GM19351 (cell line): ENCODE data around the gene FTO.

Experiments used
- ATAC-seq: cut with Tn5 transposase; IDR thresholded peaks from one replicate; pipeline ENCODE4 v1.9.1; 2021; ENCODE audit warnings: mild to moderate bottlenecking, moderate library complexity; ENCODE audit not compliant: unreplicated experiment

Gene FTO

DNA sequence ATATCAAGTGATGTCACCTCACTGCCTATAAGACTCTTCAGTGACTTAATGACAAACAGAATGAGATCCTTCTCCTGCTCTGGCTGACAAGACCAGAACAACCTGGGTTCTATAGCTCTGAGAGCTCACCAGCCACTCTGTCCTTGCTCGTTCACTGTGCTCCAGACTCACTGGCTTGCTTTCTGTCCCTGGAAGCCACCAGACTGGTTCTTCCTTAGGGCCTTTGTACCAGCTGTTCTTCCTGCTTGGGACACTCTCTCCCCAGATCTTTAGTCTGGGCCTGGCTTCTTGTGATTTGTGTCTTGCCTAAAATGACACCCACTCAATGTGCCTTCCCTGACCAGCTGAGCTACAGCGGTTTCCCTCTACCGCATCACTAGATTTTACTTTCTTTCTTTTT is 76.1 kb downstream of the FTO start:
- ATAC-seq = no peak

DNA sequence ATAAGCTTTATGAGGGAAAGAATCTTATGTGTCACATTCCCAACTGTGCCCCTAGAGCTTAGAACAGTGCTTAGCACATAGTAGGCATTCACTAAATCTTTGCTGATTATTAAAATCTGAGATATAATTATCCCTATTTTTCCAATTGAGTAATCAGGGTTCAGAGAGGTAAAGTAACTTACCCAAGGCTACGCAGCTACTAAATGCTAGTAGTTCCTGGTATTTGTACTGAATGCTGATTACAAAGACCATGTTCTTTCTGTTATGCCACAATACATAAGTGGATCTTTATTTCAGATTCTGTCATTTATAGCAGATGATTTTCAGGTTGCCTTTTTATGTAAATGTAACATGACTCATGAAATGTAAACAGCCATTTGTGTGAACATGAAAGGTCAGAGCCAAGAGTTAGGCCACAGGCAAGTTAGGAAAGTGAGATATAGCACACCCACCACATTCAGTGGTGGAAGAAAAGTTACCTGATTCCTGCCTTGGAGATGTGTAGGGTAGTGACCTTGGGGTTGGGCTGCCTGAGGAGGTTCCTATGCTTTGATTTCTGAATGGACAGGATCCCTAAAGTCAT is 77.2 kb downstream of the FTO start:
- ATAC-seq = no peak

DNA sequence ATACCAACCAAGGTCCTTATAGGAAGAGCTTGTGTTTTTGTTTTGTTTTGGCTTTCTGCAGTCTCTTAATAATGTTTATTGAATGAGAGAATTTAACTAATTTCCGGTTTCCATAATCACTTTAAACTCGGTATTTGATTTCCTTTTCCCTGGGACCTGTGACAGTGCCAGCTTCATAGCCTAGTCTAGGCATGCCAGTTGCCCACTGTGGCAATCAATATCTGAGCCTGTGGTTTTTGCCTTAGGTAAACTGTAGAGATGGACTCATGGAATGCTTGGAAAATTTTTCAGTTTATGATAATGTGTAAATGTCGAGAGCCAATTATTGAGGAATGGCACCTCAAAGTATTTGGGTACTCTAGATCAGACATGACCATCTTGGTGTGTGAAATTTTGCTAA is 78.2 kb downstream of the FTO start:
- ATAC-seq = no peak

DNA sequence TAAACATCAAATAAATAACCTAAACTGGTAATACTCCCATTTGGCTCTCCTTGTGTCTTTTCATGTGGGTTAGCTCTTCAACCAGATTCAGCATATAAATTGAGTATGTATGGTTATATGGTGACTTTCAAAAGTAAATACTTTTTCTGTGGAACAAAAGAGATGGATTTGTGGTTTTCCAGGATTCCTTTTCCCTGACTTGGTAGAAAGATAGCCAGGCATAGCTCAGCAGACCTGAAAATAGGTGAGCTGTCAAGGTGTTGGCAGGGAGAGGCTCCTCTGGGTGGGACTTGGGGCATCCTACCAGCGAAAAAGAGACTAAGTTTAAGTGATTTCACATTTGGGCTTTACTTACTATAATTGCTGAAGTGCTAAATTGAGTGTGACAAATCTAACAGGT is 80.3 kb downstream of the FTO start:
- no peak for ATAC-seq

DNA sequence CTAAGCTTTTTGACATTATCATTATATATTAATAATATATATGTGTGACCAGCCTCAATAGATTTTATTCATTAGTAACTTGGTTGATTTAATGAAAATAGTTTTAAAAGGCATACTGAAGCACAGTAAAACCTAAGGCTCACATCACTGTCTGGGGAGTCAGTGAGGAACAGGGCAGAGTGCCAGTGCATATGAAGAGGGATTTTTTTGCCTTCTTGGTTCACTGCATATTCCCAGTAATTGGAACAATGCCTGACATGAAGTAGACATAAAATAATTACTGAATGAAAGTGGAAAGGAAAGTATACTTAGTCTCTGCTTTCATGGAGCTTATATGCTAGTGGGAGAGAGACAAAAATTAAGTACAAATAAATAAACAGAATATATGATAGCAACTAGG is 81.1 kb downstream of the FTO start:
- no peak for ATAC-seq

DNA sequence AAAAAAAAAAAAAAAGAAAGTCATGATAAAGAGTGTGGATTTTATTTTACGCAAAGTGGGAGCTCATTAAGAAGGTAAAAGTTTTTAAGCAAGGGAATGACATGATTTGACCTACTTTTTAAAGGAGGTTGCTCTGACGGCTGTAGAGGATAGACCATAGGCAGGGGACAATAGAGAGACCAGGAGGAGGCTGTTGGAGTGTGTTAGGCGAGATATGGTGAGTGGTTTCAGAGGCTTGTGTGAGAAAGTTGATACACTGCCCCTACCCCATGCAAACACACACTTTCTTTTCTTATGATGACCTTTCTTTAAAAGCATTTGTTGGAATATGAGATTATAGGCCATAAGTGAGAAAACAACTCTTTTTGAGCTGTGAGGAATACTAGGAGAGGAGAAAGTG is 82.0 kb downstream of the FTO start:
- ATAC-seq = no peak

DNA sequence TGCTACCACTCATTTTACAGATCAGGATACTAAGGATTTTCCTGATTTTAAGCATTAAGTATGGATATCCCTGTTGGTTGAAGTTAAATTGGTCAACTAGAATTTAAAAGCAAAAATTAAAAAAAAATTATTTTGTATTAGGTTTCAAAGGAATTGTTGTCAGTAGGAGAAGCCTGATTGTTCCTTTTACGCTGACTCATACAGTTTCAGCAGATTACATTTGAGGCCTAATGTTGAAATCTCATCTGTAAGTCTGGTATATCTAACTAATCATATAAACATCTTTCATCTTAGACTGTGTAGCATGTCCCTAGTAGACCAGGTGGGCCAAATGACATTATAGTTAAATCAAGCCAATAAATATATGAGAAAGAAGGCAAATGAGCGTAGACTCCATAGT is 83.5 kb downstream of the FTO start:
- no peak for ATAC-seq

DNA sequence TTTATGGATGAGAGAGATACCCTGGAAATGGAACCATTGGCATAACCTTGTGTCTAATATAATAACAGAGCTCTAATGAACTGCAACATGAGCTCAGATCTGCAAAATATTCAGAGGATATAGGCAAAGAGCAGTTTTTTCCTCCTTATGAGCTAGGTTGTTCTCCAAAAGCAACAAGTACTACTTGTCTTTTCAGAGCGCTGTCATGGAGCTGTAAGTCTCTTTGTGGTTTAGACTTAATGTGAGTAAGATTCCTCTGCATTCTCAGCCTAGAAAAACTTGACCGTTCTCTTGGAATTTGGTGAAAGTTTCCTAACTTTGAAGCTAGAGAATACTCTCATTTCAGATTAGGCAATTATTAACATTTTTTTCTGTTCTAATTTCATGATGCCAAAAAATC is 85.2 kb downstream of the FTO start:
- ATAC-seq = no peak

DNA sequence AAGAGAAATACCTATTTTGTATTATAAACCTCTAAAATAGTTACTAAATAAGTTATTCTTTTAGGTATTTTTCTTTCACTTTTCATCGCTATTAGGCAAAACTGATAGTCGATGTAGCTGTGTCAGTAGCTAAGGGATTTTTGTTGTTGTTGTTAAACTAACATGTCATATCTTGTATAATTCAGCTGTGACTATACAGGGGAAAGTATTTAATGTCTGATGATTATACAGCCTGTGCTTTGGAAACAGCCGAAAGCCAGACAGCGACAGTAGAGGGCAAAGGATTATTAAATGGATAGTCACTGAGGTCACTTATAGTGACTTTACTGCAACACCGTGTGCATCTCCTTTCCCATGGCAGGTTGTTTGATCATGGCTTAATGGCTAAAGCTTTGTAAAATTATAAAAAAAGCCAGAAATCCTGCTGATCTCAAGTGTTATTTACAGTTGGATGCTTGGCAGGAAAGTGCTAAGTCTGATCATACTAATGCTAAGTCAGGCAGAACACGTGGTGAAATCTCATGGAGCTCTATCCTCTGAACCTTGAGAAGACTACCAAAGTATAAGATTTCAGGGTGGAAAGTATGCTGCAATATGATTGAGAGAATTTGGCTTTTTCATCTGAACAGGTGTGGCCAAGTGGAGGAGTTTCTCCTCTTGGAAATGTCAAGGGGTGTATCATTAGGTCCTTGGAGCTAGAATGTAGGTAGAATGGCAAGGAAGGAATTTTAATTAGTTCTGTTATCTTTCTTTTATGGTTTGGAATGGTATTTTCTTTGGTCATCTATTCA is 88.4 kb downstream of the FTO start:
- ATAC-seq = no peak

DNA sequence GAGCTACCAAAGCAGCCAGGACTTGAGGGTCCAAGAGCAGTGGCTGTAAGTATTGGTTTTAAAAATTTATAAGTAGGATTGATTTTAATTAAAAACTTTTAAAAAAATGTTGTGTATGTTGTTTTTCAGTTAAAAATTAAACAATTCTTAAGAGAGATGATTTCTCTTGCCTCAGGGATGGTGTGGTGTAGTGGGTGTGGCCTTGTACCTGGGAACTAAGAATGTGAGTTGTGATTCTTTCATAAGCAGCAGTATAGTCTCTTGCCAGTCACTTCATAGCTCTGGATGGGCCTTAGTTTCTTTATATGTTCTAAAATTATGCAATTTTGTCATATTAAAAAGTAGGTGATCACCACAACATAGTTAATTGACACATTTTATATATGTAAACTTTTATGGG is 99.5 kb downstream of the FTO start:
- ATAC-seq = no peak

DNA sequence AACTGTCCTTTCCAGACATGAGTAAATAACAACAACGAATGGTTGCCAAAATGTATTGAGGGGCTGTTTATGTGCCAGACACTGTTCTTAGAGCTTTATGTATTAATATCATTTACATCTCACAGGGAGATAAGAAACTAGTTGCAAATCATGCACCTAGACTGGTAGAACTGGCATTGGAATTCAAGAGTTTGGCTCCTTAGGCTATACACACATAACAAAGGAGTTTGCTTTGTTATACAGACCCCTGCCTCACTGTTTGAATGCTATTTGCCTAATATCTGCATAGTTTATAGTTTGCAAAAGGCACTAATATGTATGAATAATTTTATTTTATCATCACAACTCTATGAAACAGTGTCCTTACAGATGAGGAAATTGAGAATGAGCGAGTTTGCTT is 100.0 kb downstream of the FTO start:
- no peak for ATAC-seq

DNA sequence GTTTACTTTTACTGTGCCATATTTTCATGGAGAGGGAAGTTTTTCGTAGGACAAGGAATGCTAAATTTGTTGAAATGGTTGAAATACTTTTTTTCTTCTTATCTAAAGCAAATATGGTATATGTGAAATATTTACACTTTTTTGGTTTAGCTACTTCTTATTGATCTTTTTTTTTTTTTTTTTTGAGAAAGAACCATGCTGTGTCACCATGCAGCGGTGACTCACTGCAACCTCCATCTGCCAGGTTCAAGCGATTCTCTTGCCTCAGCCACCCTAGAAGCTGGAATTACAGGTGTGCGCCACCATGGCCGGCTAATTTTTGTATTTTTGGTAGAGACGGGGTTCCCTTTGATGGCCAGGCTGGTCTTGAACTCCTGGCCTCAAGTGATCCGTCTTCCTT is 100.5 kb downstream of the FTO start:
- no peak for ATAC-seq

DNA sequence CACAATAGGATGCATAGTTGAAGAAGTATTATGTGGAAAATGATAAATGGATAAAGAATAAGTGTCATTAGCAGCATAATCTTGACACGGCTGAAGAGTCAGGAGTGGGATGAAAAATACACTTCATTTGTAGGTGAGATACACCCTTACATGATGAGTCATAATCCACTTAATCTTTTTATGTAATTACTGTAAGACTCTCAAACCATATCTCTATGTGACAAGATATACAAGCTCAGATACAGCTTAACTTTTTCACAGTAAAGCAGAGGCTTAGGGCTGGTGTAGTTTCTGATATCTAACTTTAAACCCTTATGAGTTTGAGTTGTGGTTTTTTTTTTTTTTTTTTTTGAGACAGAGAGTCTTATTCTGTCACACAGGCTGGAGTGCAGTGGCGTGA is 101.2 kb downstream of the FTO start:
- no peak for ATAC-seq

DNA sequence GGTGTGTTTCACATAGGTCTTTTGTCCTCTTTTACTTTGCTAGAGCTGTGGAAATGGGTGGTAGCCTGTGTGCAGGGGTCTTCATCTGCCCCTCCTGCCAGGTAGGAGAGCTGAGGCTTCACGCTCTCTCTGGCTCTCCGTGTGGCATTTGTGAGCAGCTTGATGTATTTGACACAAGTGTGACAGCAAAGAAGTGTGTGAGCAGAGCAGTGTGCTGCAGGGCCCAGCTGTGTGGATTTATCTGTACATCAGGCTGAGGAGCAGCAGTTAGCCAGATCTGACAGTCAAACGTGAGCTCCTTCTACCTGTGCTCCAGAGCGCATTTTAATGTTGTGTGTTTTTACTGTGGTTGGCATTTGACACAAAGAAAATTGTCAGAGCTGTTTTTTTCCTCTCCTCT is 101.8 kb downstream of the FTO start:
- no peak for ATAC-seq

DNA sequence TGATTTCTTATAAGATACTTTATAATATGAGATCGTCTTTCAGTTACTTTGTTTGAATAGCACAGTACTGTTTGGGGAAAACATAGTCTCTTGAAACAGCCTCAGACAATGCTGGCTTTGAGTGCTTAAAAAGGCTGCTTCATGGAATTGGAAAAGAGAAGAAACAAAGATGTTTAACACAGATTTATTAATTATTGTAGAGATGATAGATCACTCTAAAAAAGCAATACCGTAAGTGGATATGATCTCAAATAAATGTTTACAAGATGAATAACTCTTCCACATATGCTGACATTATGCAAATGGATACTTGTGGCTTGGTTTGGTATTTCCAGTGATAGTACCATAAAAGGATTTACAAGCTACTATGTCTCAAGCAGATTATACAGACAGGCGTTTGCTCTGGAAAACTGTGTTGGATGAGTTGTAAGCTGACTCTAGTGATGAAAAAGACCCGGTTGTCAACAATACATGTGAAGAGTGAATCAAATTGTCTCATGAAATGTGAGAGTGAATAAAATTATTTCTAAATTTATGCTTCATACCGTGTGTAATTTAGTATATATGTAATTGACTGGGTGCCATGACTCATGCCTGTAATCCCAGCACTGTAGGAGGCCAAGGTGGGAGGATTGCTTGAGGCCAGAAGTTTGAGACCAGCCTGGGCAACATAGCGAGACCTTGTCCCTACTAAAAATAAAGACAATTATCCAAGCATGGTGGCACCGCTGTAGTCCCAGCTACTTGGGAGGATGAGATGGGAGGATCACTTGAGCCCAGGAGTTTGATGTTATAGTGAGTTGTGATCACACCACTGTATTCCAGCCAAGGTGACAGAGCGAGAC is 105.4 kb downstream of the FTO start:
- no peak for ATAC-seq

DNA sequence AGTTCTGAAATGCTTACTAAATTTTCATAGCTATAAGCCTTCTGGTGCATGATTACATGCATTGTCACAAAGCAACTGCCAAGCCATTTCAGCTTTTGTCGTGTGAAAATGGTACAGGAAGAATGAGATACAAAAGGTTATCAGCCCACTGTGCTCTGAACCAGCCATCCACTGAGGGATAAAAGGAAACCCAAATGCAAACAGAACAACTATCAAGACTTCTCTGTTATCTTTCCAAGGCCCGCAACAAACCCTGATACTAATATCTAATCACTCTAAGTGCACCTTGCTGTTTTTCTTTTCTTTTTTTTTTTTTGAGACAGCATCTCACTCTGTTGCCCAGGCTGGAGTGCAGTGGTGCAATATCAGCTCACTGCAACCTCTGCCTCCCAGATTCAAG is 109.0 kb downstream of the FTO start:
- no peak for ATAC-seq

DNA sequence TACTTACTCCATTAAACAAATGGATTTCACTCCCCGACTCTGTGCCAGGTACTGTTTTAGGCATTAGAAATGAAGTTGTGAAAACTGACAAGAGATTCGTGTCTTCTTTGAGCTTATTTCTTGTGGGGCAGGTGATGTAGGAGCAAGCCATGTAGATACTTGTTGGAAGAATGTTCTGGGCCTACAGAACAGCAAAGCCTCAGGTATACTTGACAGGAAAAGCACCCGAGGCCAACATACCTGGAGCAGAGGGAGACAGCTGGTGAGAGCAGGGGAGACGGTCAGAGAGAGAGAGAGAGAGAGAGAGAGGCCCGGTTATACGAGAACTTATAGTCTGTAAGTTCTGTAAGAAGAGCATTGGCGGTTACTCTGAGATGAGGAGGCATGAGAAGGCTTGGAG is 110.8 kb downstream of the FTO start:
- no peak for ATAC-seq

DNA sequence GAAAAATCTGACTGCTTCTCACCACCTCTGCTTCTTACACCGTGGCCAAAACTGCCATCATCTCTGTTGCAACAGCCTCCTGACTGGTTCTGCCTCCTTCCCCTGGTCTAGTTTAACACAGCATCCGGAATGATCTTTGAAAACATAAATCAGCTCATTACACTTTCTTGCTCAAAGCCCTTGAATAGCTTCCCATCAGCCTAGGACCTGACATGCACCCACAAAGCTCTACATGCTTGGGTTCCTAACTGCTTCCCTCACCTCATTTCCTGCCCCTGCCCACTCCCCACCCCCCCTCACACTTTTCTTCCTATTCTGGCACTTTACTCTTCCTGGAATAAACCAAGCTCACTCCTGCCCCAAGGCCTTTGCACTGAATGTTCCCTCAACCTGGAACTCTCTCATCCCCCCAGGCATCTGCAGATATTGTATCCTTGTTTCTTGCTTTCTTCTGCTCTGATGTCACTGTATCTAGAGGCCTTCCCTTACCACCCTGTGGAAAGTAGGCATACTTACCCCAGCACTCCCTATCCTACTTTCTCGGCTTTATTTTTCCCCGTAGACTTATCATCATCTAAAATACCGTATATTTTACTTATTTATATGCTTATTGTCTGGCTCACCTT is 112.4 kb downstream of the FTO start:
- no peak for ATAC-seq

DNA sequence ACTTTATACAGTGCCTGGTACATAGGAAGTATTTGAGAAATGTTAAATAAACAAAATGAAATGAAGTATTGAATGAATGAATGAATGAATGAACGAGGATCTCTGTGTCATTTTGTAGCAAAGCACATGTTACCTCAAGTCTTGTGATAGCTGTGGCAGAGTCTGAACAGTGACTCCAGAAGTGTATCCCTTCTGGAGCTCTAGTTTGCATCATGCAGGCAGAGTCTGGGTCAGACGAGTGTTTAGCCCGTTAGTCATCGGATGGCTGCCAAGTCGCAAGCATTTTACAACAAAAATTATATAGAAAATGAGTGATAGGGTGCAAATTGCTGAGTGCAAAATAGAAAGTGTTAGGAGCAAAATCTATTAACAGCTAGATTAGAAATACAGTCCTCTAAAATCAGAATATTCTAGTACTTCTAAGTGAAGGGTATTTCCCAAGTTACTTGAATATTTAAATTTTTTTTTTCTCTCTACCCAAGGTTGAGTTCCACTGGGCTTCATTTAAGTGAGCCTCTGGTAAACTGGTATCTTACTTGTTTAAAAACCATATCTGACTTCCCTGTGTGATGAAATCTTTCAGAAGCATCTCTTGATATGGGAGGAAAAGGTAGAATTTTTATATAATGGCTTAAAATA is 113.3 kb downstream of the FTO start:
- no peak for ATAC-seq

DNA sequence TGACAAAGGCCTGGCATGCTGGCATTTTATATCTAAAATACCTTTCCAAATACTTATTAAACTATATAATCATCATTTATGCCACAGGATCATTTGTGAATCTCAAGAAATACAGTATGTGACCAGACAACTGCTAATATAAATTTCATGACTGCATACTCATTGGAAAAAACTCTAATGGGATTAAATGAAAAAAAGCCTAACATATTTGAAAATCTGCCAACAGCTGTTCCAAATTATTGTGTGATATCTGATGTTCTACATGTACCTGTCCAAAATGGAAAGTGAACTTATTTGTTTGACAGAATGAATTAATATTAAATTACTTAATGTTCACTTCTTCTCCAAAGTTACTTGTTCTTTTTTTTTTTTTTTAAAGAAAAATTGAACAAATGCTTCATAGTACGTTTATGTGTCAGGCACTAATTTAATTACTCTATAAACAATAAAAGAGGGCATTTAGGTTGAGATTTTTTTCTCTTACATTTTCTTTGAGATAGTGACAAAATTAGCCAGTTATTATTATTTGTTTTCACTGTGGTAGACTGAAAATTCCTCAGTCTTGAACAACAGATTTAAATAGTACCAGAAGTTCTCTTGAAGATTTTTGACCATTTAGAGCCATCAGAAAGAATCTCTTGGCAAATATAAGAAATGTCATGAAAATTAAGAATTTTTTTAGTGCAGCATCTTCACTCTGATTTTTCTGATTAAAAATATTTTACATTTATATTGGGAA is 114.0 kb downstream of the FTO start:
- no peak for ATAC-seq
